ENCODE data around the gene LRRC32.

Gene LRRC32

GRCh38 chr11:76678321-76678720 is 7.8 kb upstream of the LRRC32 start:
- no peak for DNase-seq (ENCODE audit: low spot score)

- no peak for DNase-seq (ENCODE audit: low spot score)
Observed at GRCh38 chr11:76677458-76677765, 6.9 kb upstream of the LRRC32 start.

- no peak for DNase-seq (ENCODE audit: low spot score)
Observed at GRCh38 chr11:76676636-76677457, 6.3 kb upstream of the LRRC32 start.

GRCh38 chr11:76674517-76675400 is 4.2 kb upstream of the LRRC32 start:
- no peak for DNase-seq (ENCODE audit: low spot score)

GRCh38 chr11:76673176-76674142 is 2.9 kb upstream of the LRRC32 start:
- DNase-seq (ENCODE audit: low spot score) = no peak

- no peak for DNase-seq (ENCODE audit: low spot score)
Observed at GRCh38 chr11:76672431-76673175, 2.1 kb upstream of the LRRC32 start.

- DNase-seq (ENCODE audit: low spot score) = no peak
Observed at GRCh38 chr11:76671626-76672309, 1.2 kb upstream of the LRRC32 start.

GRCh38 chr11:76671237-76671592 is 668 bp upstream of the LRRC32 start:
- no peak for DNase-seq (ENCODE audit: low spot score)

- no peak for DNase-seq (ENCODE audit: low spot score)
Observed at GRCh38 chr11:76669901-76670484, 554 bp downstream of the LRRC32 start.

- no peak for DNase-seq (ENCODE audit: low spot score)
Observed at GRCh38 chr11:76668362-76669155, 2.0 kb downstream of the LRRC32 start.

- DNase-seq (ENCODE audit: low spot score) = no peak
Observed at GRCh38 chr11:76667856-76668255, 2.7 kb downstream of the LRRC32 start.

GRCh38 chr11:76667271-76667818 is 3.2 kb downstream of the LRRC32 start:
- DNase-seq (ENCODE audit: low spot score) = no peak

GRCh38 chr11:76666830-76667229 is 3.7 kb downstream of the LRRC32 start:
- DNase-seq (ENCODE audit: low spot score) = no peak

GRCh38 chr11:76666408-76666807 is 4.1 kb downstream of the LRRC32 start:
- no peak for DNase-seq (ENCODE audit: low spot score)

- no peak for DNase-seq (ENCODE audit: low spot score)
Observed at GRCh38 chr11:76665921-76666351, 4.6 kb downstream of the LRRC32 start.

GRCh38 chr11:76665172-76665571 is 5.4 kb downstream of the LRRC32 start:
- no peak for DNase-seq (ENCODE audit: low spot score)

GRCh38 chr11:76664578-76665061 is 5.9 kb downstream of the LRRC32 start:
- DNase-seq (ENCODE audit: low spot score) = no peak

GRCh38 chr11:76663912-76664440 is 6.6 kb downstream of the LRRC32 start:
- no peak for DNase-seq (ENCODE audit: low spot score)

GRCh38 chr11:76663486-76663810 is 7.1 kb downstream of the LRRC32 start:
- no peak for DNase-seq (ENCODE audit: low spot score)
